HG03378 (cell line): ENCODE measurements around the gene DENND11.

ENCODE experiments used
- ATAC-seq: cut with Tn5 transposase; IDR thresholded peaks from one replicate; pipeline ENCODE4 v1.9.1; 2021; ENCODE audit warnings: mild to moderate bottlenecking, moderate library complexity; ENCODE audit not compliant: unreplicated experiment

Gene DENND11

DNA sequence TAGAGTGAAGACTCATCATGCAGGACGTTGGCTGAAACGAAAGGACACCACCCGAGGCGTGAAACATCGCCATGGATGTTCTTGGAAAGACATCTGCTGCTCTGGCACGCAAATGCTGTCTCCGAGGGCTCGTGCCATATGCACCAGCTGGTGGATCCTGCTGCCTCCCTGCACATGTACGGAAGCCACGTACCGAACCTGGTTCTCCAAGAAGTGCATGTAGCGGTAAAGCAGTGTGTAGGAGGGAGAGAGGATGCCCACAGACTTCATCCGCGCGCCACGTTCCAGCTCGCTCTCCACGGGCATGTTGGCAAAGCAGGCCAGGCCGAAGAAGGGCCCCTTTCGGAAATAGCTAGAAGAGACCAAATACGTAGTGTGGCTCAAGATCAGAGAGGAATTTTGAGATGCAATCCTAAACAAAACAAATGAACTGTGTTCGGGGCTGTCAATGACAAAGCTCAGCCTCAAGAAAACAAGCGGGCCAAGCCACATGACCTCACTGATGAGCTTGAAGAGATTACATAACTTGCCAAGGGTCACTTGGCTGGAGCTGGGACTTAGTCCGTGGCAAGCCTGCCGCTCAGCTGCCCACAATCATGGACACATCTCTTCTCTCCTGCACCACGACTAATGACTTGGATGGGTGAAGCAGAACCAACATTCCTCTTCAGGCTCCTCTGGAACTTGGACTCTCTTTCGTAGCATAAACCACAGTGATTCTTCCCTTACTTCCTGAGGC lies 16.5 kb downstream of the DENND11 start:
- ATAC-seq: no peak

DNA sequence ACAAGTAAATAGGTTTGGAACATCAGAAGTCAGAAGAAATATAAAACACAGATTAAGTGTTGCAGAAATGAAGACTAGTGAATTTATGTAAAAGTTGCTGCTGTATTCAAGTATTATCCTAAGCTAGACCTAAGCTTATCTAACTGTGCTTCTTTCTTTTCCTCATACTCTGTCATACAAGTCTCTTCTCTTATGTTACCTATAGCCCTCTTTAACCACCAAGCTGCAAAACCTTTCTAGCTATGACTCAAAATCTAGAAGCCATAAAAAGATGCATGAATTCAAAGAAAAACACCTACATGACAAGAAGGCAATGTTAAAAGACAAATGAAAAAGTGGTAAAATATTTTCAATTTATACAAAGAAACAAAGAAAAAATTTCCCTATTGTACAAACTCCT lies 23.0 kb downstream of the DENND11 start:
- peak; percentile 71 for ATAC-seq

DNA sequence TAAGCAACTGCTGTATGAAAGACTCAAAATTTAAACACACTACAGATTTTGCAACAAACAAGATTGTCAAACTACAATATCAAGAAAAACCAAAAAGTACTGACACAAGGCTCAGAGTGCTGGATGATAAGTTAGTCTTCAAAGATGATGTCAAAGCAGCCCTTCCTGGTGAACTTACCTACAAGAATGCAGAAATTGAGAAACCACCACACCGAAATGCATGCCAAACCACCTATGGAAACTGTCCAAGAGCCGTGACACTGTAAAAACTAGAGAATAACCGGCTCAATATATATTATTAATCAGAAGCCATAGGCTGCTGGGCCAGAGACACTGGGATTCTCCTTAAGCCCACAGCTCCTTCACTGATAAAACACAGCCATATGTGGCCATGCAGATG lies 25.3 kb downstream of the DENND11 start:
- ATAC-seq: no peak

DNA sequence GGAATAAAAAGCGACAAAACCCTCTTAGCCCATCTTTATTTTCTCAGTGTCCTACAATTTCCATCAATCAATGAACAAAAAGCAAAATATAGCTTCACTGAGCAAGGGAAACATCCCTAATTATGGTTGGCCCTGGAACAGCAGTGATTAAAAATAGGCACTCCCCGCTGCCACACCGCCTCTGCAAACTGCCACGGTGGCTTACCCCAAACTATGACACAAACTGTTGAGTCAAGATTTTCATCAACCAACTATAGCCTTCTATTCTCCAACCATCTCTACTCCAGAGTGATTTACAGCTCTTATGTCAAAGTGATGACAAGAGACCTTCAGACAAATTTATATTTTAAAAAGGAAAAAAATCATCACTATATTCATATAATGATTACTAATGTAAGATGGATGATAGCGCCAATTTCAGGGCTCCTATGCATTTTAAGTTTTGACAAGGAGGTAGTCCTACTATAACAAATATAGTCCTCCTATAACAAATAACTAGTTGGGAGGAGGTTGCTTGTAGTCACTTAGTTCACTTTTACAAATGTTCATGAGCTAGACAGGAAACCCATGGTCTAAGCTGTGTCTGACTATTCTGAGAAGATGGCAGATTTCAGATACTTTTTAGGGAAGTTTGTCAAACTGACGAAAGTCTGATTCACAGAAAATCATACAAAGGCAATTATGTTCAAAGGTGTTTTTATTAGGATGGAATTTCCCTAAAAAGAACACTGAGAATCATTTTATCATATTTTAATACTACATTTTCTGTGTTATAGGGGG lies 26.3 kb downstream of the DENND11 start:
- ATAC-seq: no peak

DNA sequence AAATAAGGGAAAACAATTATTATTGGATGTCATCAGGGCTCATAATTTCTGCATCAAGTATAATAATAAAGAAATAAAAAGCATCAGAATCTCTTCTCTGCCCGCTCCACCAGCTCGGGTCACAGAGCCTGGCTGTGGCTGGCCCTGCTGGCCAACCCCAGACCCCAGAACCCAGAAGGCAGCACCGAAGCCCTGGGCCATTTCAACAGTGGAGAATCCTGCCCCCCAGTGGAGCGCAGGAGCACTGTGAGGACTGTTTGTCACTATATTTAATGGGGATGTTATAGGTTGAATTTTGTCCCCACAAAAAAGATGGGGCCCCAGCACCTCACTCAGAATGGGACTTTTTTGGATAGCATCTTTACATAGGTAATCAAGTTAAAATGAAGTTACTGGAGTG lies 27.3 kb downstream of the DENND11 start:
- ATAC-seq: no peak

DNA sequence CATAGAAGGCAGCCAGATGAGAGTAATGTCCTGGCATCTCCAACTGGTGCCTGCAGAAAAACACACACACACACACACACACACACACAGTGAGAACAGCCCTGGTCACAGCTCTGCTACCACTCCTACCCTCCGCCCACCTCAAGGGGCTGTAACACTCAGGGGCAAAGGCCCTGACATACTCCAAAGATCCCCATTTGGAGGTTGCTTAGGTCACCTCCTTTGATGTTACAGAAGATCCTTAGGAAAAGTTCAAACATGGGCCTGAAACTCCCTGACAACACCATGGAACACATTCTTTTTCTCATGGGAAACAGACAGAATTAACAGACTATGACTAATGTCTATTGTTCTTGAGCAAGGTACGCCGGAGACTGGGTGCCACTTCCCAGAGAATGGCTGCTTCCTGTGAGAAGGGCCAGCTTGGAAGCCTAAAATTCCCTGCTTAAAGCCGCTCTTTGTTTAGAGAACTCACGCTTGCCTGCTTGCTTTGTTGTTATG lies 27.7 kb downstream of the DENND11 start:
- no peak for ATAC-seq

DNA sequence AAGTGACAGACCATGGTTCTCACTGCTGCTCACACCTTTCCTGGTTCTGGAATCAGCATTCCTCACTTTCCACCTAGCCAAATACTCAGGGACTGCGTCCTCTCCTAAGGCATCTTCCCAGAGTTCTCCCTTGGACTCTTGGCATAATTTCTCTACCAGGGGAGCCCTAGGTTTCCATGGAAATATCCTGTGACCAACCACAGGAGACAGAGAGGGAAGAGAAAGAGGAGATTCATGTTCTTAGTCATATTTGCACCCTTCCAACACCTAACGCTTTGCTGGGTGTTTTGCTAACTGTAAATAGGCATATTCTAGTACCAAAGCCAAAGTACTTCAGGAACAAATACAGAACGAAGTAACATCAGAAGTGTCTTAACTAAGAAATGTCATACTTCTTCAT lies 28.6 kb downstream of the DENND11 start:
- ATAC-seq: no peak

DNA sequence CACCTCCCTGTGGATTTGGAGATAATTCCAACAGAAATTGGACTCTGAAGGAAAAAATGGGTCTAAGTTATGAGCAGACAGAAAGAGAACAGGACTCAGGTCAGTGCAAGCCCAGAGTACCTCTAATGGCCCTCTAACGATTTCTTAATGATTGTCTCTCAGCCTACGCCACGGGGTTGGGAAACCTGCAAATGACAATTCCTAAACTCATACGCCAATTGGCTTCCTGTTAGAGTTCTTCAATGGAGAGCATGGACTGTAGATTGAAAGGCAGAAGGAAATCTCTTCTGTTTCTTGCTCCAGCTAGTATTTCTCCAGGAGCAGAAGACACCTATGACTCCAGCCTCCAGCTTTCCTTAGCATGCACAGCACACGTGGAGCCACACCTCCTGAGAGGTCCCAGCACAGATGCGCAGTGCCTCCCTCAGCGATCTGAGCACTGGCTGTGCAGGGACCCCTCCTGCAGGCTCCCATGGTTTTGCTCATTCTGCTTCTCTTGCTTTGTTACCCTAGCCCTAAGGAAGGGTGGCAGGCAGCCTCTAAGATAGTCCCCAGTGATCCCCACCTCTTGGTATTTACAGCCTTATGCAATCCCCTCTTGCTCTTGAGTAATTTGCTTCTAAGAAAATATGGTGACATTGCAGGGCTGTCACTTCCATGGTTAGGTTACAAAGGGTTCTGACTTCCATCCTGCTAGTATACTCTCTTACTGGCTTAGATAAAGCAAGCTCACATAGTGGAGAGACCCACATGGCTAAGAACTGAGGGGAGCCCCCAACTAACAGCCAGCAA lies 30.1 kb downstream of the DENND11 start:
- no peak for ATAC-seq

DNA sequence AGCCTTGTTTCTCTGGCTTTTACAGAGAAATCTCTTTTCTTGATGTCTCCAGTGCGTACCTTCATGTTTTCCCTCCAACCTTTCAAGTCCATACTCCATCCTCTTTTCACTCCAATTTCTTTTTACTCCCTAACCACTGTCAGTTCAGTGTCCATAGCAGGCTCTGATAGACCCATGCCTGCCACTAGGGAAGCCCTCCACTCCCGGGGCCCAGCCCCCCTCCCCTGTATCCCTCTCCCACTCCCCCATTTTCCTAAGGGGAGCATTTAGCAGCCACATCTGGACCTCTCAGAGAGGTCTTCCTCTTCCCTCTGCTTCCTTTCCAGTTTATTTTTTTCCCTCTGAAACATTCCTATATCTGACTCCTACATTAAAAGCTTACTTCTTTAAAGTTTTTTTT lies 33.1 kb downstream of the DENND11 start:
- no peak for ATAC-seq

DNA sequence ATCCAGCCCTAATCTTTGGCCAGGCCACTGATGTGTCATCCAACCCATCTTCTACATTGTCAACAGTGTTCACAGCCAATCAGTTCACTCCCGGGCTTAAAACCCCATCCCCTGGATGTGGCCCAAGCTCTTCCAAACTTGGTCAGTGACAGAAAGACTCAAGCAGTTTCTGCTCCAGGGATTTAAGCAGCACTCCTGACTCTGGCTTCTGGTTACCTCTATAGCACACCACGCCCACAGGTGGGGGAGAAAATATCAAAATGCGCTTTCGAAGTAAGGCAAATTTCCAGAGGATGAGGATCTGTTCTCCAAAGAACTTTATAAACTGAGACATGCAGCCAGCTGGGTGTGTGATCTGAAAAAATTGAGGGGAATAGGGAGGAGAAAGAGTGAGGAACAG lies 35.9 kb downstream of the DENND11 start:
- ATAC-seq: no peak

DNA sequence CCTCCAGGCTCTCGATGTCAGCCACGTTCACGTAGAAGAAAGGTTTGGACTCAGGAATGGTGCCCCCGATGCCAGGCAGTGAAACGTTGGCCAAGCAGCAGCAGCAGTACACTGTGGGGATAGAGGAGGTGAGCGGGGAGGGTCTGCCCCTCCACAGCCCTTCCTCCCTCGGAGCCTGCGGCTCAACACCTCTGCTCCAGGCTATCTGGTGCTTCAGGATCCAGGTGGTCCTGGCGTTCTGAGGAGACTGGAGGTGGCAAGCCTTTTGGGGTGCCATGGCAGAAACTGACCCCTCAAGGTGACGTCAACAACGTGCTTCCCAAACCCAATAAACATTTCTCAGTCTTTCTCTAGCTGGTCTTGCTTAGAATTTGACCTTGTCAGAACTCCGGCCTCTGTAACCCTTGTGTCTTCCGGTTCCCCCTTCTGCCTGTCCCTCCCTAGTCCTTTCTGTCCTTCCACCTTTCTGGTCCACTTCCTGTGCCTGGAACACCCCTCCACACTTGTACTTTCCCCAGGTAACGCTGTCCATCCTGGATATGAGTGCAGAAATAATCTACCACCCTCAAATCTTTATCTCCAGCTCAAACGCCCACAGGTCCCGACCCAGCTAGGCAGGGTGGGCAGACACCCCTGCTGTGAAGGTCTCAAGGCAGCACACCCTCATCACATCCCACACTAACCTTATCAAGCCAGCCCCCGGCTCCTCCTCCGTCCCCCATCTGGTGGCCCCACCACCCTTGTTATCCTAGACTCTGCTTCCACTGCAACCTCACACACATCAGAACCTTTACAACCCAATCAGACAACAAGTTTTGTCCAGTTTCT lies 36.5 kb downstream of the DENND11 start:
- no peak for ATAC-seq

DNA sequence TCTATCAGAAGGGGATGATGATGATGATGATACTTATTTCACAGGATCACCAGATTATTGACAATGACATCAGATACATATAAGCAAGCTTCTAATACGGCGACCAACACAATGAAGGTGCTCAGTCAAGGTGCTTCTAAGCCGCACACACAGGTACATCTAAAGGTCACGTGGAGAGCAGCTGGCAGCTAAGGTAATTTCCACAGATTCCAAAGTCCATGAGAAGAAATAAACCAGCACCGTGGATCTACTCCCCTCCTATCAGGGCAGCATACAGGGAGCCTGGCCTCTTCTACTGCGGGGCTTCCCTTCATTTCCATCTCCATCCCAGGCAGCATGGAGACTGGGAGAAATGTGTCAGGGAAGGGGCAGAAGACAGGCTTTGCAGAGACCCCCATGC lies 37.5 kb downstream of the DENND11 start:
- no peak for ATAC-seq

DNA sequence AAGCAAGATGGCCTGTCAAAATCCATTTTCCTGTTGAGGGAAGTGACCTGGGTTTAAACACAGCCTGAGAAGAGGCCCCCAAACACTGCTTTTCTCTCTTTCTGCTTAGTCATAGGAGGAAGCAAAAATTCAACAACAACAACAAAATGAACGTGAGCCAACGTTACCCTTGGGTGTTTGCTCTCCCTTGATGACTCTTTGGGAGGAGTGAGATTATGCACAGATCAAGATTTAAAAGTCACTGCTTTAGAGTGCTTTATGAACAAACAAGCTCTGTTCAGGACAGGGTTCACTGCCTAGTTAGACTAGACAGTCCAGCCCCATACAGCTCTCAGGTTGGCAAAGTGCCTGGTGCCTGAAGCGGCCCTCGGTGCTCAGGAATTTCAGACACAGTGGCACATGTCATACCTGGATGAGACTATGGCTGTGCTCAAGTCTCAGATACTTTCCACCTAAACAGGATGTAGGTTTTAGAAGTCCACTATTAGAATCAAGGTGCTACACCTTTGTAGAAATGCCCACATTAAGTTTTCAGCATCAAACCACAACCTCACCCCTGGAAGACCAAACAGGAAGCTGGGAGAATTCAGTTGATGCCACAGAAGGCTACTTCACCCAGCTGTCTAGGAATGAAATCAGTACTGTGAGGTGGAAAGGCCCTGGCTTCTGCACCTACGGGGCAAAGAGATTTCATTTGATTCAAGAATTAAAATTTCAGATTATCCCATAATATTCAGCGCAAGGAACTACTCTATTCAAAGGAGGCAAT lies 38.7 kb downstream of the DENND11 start:
- ATAC-seq: no peak

DNA sequence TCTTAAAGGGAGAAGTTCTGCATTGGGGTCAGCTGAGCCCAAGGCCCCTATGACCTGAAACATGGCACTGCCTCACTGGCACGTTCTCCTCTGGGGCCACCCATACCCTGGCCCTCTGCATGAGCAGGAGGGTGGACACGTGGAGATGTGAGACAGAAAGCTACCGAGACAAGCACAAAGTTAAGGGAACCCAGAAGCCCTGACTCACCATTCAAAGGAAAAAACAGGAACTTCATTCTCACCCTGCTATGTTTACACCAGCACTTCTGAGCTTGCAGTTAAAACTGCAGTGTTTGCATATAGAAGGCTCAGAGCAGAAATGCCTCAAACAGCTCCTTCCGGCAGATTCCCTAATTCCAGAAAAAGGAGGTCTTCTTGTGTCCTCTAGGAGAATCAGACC lies 41.7 kb downstream of the DENND11 start:
- ATAC-seq: no peak

DNA sequence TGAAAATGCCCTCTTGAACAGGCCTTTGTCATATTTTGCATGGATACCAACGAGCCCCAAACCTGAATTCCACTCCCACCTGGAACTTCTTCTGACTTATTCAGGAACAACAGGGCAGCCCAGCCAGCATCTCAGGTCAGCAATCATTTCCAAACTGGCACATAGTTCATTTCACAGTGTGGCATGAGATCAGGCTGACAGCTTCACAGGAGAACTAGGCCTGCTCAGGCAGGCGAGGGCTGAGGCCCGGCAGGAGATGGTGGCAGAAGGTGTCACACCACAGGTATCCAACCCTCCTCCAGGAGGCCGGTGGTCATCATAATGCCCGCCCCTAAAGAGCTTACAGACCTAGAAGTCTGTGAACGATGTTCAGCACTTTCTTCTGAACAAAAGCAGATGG lies 42.5 kb downstream of the DENND11 start:
- ATAC-seq: no peak

DNA sequence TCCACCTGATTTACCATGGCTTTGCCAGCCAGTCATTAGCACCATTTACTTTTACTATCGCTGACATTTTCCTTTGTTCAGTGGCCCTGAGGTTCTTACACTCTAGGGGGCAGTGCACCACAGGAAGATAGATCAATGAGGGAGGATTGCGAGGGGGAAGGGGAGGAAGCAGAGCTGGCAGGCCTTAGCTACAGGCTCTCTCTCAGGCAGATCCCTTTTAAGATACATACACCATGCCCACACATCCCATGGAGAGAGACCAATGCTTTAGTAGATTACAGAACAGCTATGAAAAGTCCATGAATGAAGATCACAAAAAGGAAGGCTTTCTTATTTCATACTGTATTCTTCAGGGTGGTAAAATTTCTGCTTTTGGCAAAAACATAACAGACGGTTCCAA lies 47.4 kb downstream of the DENND11 start:
- peak; percentile 71 for ATAC-seq

DNA sequence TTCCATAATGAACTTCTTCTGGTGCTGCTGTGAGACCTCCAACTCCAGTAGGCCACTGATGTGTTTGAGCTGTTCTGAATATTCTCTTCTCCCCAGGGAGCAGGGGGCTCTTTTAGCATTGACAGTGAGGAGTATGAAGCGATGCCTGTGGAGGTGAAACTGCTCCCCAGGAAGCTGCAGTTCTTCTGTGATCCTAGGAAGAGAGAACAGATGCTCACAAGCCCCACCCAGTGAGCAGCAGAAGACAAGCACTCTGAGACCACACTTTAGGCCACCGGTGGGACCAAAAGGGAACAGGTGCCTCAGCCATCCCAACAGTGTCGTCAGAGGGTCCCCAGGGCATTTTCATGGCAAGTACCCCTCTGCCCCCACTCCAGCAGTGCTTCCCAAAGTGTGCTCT lies 49.3 kb downstream of the DENND11 start:
- no peak for ATAC-seq
